SK-N-SH (cell line): Measurements from ENCODE around the gene PATE1. TPM values are rescaled to one million over a fixed set of nuclear protein-coding genes. Genes with fewer than 3 reads are reported as not detected.
"Not testable (repeated sequence)": the region's sequence is repeated elsewhere in the genome, so short reads cannot be mapped to it uniquely, and the experiment has no call there.

ENCODE experiments used
- CTCF ChIA-PET: fragments of 300-600, 350-600 bp; formaldehyde crosslinking; extraction: SDS; loops from one replicate; lab custom pipeline; 2021; lab: Yijun Ruan, JAX
- POLR2A ChIA-PET: fragments of 350-600 bp; sonication (Branson Sonifier 250); formaldehyde crosslinking; extraction: SDS; loops from one replicate; lab custom pipeline; 2020; ENCODE audit warnings: antibody characterized with exemption, inconsistent platforms; lab: Yijun Ruan, JAX
- DNase-seq: peaks from one replicate; pipeline ENCODE4 v3.0.0; 2012
- H2AFZ ChIP-seq: fragments of 200-600 bp; sonication (generic); 2 replicates; pipeline ENCODE4 v1.8.1; 2016; ENCODE audit warnings: antibody characterized with exemption, mild to moderate bottlenecking, low read depth
- H3F3A ChIP-seq: fragments of 200-600 bp; sonication (generic); replicated peaks from 2 replicates; pipeline ENCODE3; 2016; ENCODE audit warnings: antibody characterized with exemption, mild to moderate bottlenecking; ENCODE audit not compliant: insufficient read depth
- H3K27ac ChIP-seq, 2 experiments: fragments of 200-500 bp in 1 of 2; fragments of 200-600 bp in 1 of 2; sonication (Bioruptor generic) in 1 of 2; sonication (generic), shearing (Covaris generic) in 1 of 2; 2 replicates each; pipeline versions ENCODE4 v1.5.1 to v1.6.1; 2014 to 2016; ENCODE audit warnings: low read depth in 2 of 2, inconsistent platforms in 1 of 2, low read length in 1 of 2, mild to moderate bottlenecking in 1 of 2, mixed read lengths in 1 of 2
- H3K27me3 ChIP-seq: fragments of 200-600 bp; sonication (generic), shearing (Covaris generic); 2 replicates; pipeline ENCODE4 v1.6.1; 2016; ENCODE audit warnings: mixed run types; ENCODE audit not compliant: insufficient read depth
- H3K36me3 ChIP-seq, 2 experiments: fragments of 200-500 bp in 1 of 2; fragments of 200-600 bp in 1 of 2; sonication (Bioruptor generic) in 1 of 2; sonication (generic) in 1 of 2; replicated peaks in 1 of 2; 2 replicates each; pipeline versions ENCODE3 to v1.5.1; 2014 to 2016; ENCODE audit warnings: low read length in 1 of 2, mild to moderate bottlenecking in 1 of 2; ENCODE audit not compliant: insufficient read depth in 2 of 2, control insufficient read depth in 1 of 2
- H3K4me1 ChIP-seq, 2 experiments: fragments of 200-500 bp in 1 of 2; fragments of 200-600 bp in 1 of 2; sonication (Bioruptor generic) in 1 of 2; sonication (generic), shearing (Covaris generic) in 1 of 2; 2 replicates each; pipeline versions ENCODE4 v1.5.1 to v1.6.1; 2014 to 2016; ENCODE audit warnings: low read depth in 1 of 2, low read length in 1 of 2, mixed run types in 1 of 2; ENCODE audit not compliant: insufficient read depth in 2 of 2, control insufficient read depth in 1 of 2
- H3K4me2 ChIP-seq: fragments of 200-600 bp; sonication (generic), shearing (Covaris generic); 2 replicates; pipeline ENCODE4 v1.6.1; 2017; ENCODE audit warnings: mixed run types
- H3K4me3 ChIP-seq, 2 experiments: fragments of 200-500 bp in 1 of 2; fragments of 200-600 bp in 1 of 2; sonication (Bioruptor generic) in 1 of 2; sonication (generic), shearing (Covaris generic) in 1 of 2; 2 replicates each; pipeline versions ENCODE4 v1.5.1 to v1.8.1; 2014 to 2016; ENCODE audit warnings: low read depth in 2 of 2, inconsistent platforms in 1 of 2, low read length in 1 of 2, mild to moderate bottlenecking in 1 of 2, mixed read lengths in 1 of 2, moderate library complexity in 1 of 2
- H3K79me2 ChIP-seq: fragments of 200-600 bp; sonication (generic); 2 replicates; pipeline ENCODE4 v1.8.1; 2017; ENCODE audit warnings: mild to moderate bottlenecking; ENCODE audit not compliant: insufficient read depth
- H3K9ac ChIP-seq: fragments of 200-600 bp; sonication (generic); 2 replicates; pipeline ENCODE4 v1.6.1; 2017; ENCODE audit warnings: mixed run types
- H3K9me2 ChIP-seq: fragments of 200-600 bp; sonication (generic); 2 replicates; pipeline ENCODE4 v1.6.1; 2017; ENCODE audit warnings: mixed run types
- H3K9me3 ChIP-seq: fragments of 200-600 bp; sonication (generic); 2 replicates; pipeline ENCODE4 v1.6.1; 2017; ENCODE audit warnings: mixed run types, mild to moderate bottlenecking, moderate library complexity
- H4K20me1 ChIP-seq: fragments of 200-600 bp; sonication (generic); 2 replicates; pipeline ENCODE4 v1.6.1; 2017; ENCODE audit warnings: mild to moderate bottlenecking, mixed run types; ENCODE audit not compliant: insufficient read depth
- EZH2phosphoT487 ChIP-seq: fragments of 200-600 bp; sonication (generic); IDR thresholded peaks from 2 replicates; pipeline ENCODE4 v1.6.1; 2017; ENCODE audit warnings: low read depth, mixed run types, mild to moderate bottlenecking, antibody characterized with exemption, moderate library complexity, borderline replicate concordance
- MAX ChIP-seq: IDR thresholded peaks from 2 replicates; pipeline ENCODE4 v1.4.0; 2012; ENCODE audit warnings: low read depth
- MEF2A ChIP-seq: IDR thresholded peaks from 2 replicates; pipeline ENCODE4 v1.4.0; 2012; ENCODE audit warnings: low read depth, borderline replicate concordance
- POLR2AphosphoS5 ChIP-seq: IDR thresholded peaks from 2 replicates; pipeline ENCODE4 v1.6.1; 2012; ENCODE audit warnings: low read depth, low read length
- REST ChIP-seq: IDR thresholded peaks from 2 replicates; pipeline ENCODE4 v1.6.1; 2012; ENCODE audit warnings: mild to moderate bottlenecking, low read depth, low read length, moderate library complexity
- SMC3 ChIP-seq: IDR thresholded peaks from 2 replicates; pipeline ENCODE4 v1.6.1; 2012; ENCODE audit warnings: low read depth, low read length, improper control_type of control experiment
- TAF1 ChIP-seq: IDR thresholded peaks from 2 replicates; pipeline ENCODE4 v1.6.1; 2012; ENCODE audit warnings: low read depth, mild to moderate bottlenecking, low read length, moderate library complexity, borderline replicate concordance
- WGBS: methylation state at CpG from one replicate; pipeline ENCODE4 v1.1.6; 2017; ENCODE audit warnings: low lambda C conversion rate; 5-methylcytosine and 5-hydroxymethylcytosine counted together
- polyA plus RNA-seq, 3 experiments: library from polyadenylated mRNA; depleted of rRNA; stranded (reverse); fragments of >200 nt; gene quantifications; 2 replicates each; pipeline ENCODE4 v1.2.3, GENCODE V29; 2012

PATE1 gene
- polyA plus RNA-seq, 1 of the 3 experiments (the other 2 are of a cell fraction): not detected

GRCh38 chr11:125701858-125702621, 44.0 kb upstream of the PATE1 start:
- Histone ChIP-seq H3K4me1 (no peaks in the 10 kb centered on the region), H3K9ac (no peak overlapping the region), H3K4me2 (no peak overlapping the region), H3K4me3 (no peak overlapping the region), H3K27me3 (peaks cover 15% of the 10 kb centered on the region; the same call in 1 of the 2 replicates), H2AFZ (no peak overlapping the region), H3K27ac (no peak overlapping the region), H4K20me1 (no peaks in the 10 kb centered on the region), H3K9me3 (no peaks in the 10 kb centered on the region), H3K9me2 (no peaks in the 10 kb centered on the region), H3K36me3 (no peaks in the 10 kb centered on the region), H3F3A (no peaks in the 10 kb centered on the region), H3K79me2 (no peaks in the 10 kb centered on the region)
- no peak for TF ChIP-seq POLR2AphosphoS5
- ChIA-PET POLR2A (no interaction called here), CTCF (interaction anchor here (2.6 kb wide), 1 partner anchor 12 kb away, joined by 7 read pairs; no protein-coding TSS in a partner anchor)
- no peak for DNase-seq
- 15% methylated on average over 5 of the region's 6 CpGs for WGBS

GRCh38 chr11:125704686-125705085, 41.4 kb upstream of the PATE1 start:
- H3K27ac ChIP-seq, H2AFZ ChIP-seq, H3F3A ChIP-seq, POLR2A ChIA-PET, H3K4me1 ChIP-seq, H3K79me2 ChIP-seq, CTCF ChIA-PET, H3K9ac ChIP-seq, H3K36me3 ChIP-seq, H3K9me3 ChIP-seq, H3K27me3 ChIP-seq, H3K9me2 ChIP-seq, H3K4me2 ChIP-seq, H4K20me1 ChIP-seq, H3K4me3 ChIP-seq, DNase-seq: not testable (repeated sequence)
- 93% methylated on average over 3 of the region's 24 CpGs for WGBS

GRCh38 chr11:125720781-125721180, 25.3 kb upstream of the PATE1 start:
- no peaks in the 10 kb centered on the region for H3F3A ChIP-seq
- TF ChIP-seq MEF2A (no peak), EZH2phosphoT487 (no peak), SMC3 (no peak), MAX (no peak), REST (no peak), TAF1 (no peak)
- CTCF ChIA-PET: no interaction called here
- 53% methylated on average over 6 of the region's 6 CpGs for WGBS
- H3K4me2 ChIP-seq: no peak overlapping the region
- H3K27ac ChIP-seq: no peak overlapping the region
- no peaks in the 10 kb centered on the region for H4K20me1 ChIP-seq
- no peaks in the 10 kb centered on the region; the same call in 1 of the 2 replicates for H3K27me3 ChIP-seq
- H3K36me3 ChIP-seq: no peaks in the 10 kb centered on the region
- H3K4me1 ChIP-seq: no peaks in the 10 kb centered on the region
- DNase-seq: no peak
- H3K9ac ChIP-seq: no peak overlapping the region
- POLR2A ChIA-PET: no interaction called here
- no peak overlapping the region for H2AFZ ChIP-seq
- no peaks in the 10 kb centered on the region for H3K9me3 ChIP-seq
- H3K4me3 ChIP-seq: no peak overlapping the region
- H3K9me2 ChIP-seq: no peaks in the 10 kb centered on the region
- no peaks in the 10 kb centered on the region for H3K79me2 ChIP-seq
